Mesodermal cell (in vitro differentiated cells): Measurements from ENCODE around the gene PTPRN2.

Source experiments
- H3K27ac ChIP-seq: 2 replicates; pipeline ENCODE4 v1.7.0; 2013; ENCODE audit warnings: mild to moderate bottlenecking, low read depth, low read length, moderate library complexity; ENCODE audit not compliant: severe bottlenecking
- H3K36me3 ChIP-seq: 2 replicates; pipeline ENCODE4 v1.7.1; 2013; ENCODE audit warnings: mild to moderate bottlenecking, low read length, moderate library complexity; ENCODE audit not compliant: control insufficient read depth, insufficient read depth
- H3K4me1 ChIP-seq: one replicate; pipeline ENCODE4 v1.7.1; 2013; ENCODE audit warnings: mild to moderate bottlenecking, low read length; ENCODE audit not compliant: insufficient read depth, control insufficient read depth, poor library complexity, severe bottlenecking
- H3K4me3 ChIP-seq: 2 replicates; pipeline ENCODE4 v1.7.0; 2013; ENCODE audit warnings: low read length, control low read depth, mild to moderate bottlenecking; ENCODE audit not compliant: insufficient read depth, poor library complexity, severe bottlenecking; ENCODE audit errors: extremely low read depth
- H3K9me3 ChIP-seq: 2 replicates; pipeline ENCODE4 v1.7.1; 2013; ENCODE audit warnings: mild to moderate bottlenecking, low read length, moderate library complexity; ENCODE audit not compliant: control insufficient read depth
- WGBS, 2 experiments: methylation state at CpG; one replicate each; pipeline ENCODE4 v1.1.5; 2013; ENCODE audit warnings: missing lambda C conversion rate in 2 of 2; ENCODE audit not compliant: insufficient coverage in 2 of 2; 5-methylcytosine and 5-hydroxymethylcytosine counted together

The PTPRN2 gene

GRCh38 chr7:158373476-158374133 lies 214.0 kb downstream of the PTPRN2 start:
- Histone ChIP-seq H3K27ac (no peak overlapping the region), H3K4me1 (no peaks in the 10 kb centered on the region), H3K4me3 (no peak overlapping the region), H3K36me3 (no peaks in the 10 kb centered on the region), H3K9me3 (peaks cover 71% of the 10 kb centered on the region)
- 69 to 73% methylated on average over 10 to 13 of the region's 18 CpGs for WGBS, 2 experiments

DNA sequence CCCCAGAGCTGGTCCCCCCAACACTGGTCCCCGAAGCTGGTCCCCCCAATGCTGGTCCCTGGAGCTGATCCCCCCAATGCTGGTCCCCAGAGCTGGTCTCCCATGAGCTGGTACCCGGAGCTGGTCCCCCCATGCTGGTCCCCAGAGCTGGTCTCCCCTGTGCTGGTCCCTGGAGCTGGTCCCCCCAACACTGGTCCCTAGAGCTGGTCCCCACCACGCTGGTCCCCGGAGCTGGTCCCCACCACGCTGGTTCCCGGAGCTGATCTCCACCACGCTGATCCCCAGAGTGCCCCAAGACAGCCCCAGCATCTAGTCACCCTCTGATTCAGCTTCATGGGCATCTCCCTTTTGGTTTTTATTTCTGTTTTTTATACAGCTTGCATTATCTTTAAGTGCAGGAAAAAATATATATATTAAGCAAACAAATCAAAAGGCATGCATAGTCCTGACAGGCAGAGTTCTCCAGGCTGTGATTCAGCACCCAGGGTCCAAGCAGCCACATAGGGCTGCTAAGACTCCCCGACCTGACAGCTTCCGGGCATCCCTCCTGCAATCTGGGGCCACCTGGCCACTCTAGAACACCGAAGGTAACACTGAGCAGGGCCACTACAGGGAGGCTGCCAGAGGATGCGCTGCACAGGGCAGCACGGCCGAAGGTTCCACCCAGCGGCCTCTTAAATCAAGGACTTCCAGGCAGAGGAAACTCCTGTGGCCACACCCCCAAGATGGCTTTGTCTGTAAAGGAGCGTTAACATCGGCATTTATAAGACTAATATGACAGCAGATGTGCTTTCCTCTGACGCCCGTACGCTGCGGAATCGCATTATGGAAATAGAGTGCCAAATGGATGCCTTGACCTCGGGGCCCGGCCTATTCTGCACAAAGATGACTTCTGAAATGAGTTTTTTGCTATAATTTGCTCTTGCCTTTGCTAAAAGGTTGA lies 215.0 kb downstream of the PTPRN2 start:
- H3K4me1 ChIP-seq: no peaks in the 10 kb centered on the region
- H3K36me3 ChIP-seq: no peaks in the 10 kb centered on the region
- H3K9me3 ChIP-seq: peaks cover 76% of the 10 kb centered on the region
- H3K4me3 ChIP-seq: no peak overlapping the region
- WGBS, 2 experiments: 64 to 65% methylated on average over 19 to 21 of the region's 23 CpGs
- H3K27ac ChIP-seq: no peak overlapping the region

DNA sequence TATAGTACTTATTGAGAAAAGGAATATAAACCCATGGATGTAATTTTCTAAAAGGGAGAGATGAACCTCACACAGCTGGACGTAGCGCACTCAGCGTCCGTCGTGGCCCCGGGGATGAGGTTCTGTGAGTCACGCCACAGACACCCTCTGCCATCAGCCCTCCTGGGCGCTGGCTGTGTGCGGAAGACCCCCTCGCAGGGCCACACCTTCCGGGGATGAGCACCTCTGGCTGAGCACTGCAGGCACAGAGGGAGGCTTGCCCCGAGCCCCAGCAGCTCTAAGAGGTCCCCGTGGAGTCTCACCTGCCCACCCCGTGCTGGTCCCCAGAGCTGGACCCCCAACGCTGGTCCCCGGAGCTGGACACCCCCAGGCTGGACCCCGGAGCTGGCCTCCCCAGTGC lies 215.8 kb downstream of the PTPRN2 start:
- H3K36me3 ChIP-seq: no peaks in the 10 kb centered on the region
- H3K4me3 ChIP-seq: no peak overlapping the region
- WGBS, 2 experiments: 74 to 81% methylated on average over 12 to 17 of the region's 17 CpGs
- peaks cover 82% of the 10 kb centered on the region for H3K9me3 ChIP-seq
- no peaks in the 10 kb centered on the region for H3K4me1 ChIP-seq
- no peak overlapping the region for H3K27ac ChIP-seq

DNA sequence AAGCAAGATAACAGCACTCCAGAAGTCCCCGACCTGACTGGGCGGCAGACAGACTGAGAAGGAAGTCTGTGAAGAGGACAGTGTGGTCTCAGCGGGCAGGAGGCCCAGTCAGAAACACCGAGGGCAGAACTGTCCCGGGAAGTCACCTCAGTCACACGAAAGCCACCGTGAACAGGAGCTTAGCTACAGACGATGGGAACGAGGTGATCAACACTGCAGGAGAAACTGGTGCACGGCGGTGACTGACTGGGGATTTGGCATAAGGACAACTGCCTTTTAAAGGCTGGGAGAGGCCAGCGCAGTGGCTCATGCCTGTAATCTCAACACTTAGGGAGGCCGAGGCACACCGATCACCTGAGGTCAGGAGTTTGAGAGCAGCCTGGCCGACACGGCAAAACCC lies 217.8 kb downstream of the PTPRN2 start:
- WGBS, 2 experiments: 76 to 86% methylated on average over 12 to 16 of the region's 16 CpGs
- no peak overlapping the region for H3K27ac ChIP-seq
- no peak overlapping the region for H3K4me3 ChIP-seq
- no peaks in the 10 kb centered on the region for H3K4me1 ChIP-seq
- peaks cover 81% of the 10 kb centered on the region for H3K9me3 ChIP-seq
- no peaks in the 10 kb centered on the region for H3K36me3 ChIP-seq

- H3K9me3 ChIP-seq: peaks cover 81% of the 10 kb centered on the region
- no peak overlapping the region for H3K27ac ChIP-seq
- H3K36me3 ChIP-seq: no peaks in the 10 kb centered on the region
- WGBS, 2 experiments: 57 to 77% methylated on average over 3 of the region's 6 CpGs
- H3K4me1 ChIP-seq: no peaks in the 10 kb centered on the region
- no peak overlapping the region for H3K4me3 ChIP-seq
Measured at GRCh38 chr7:158369290-158369689, 218.3 kb downstream of the PTPRN2 start.

- 44 to 49% methylated on average over 5 to 7 of the region's 7 CpGs for WGBS, 2 experiments
Measured at GRCh38 chr7:158368449-158368848, 219.2 kb downstream of the PTPRN2 start.

DNA sequence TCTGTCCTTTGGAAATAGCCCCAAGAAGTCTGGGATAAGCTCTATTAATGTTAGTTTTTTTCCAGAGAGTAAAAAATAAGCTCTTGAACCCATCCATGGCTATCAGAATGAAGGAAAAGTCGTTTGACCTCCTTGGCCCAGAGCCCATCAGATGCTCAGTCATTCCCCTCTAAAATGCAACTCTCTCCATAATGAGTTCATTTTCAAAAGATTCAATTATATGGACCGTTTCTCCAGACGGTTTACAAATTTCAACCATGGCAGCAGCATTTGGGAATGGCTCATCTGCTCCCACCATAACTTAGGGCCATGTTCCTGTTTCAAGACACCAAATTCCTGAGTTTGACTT lies 220.0 kb downstream of the PTPRN2 start:
- 41 to 48% methylated on average over 3 of the region's 3 CpGs for WGBS, 2 experiments
- H3K4me1 ChIP-seq: no peaks in the 10 kb centered on the region
- H3K4me3 ChIP-seq: no peak overlapping the region
- no peak overlapping the region for H3K27ac ChIP-seq
- H3K9me3 ChIP-seq: peaks cover 84% of the 10 kb centered on the region
- no peaks in the 10 kb centered on the region for H3K36me3 ChIP-seq

More at GRCh38 chr7:158368449-158368848, 219.2 kb downstream of the PTPRN2 start:
- Histone ChIP-seq H3K36me3 (no peaks in the 10 kb centered on the region), H3K9me3 (peaks cover 82% of the 10 kb centered on the region), H3K4me3 (no peak overlapping the region), H3K4me1 (no peaks in the 10 kb centered on the region), H3K27ac (no peak overlapping the region)

GRCh38 chr7:158366916-158367633 lies 220.5 kb downstream of the PTPRN2 start:
- Histone ChIP-seq H3K36me3 (no peaks in the 10 kb centered on the region), H3K4me3 (no peak overlapping the region), H3K4me1 (no peaks in the 10 kb centered on the region), H3K9me3 (peaks cover 85% of the 10 kb centered on the region), H3K27ac (no peak overlapping the region)
- 71 to 82% methylated on average over 16 to 18 of the region's 19 CpGs for WGBS, 2 experiments

GRCh38 chr7:158366346-158366745 lies 221.3 kb downstream of the PTPRN2 start:
- 78 to 85% methylated on average over 13 of the region's 19 CpGs for WGBS, 2 experiments
- H3K4me1 ChIP-seq: no peaks in the 10 kb centered on the region
- H3K4me3 ChIP-seq: no peak overlapping the region
- peaks cover 84% of the 10 kb centered on the region for H3K9me3 ChIP-seq
- H3K27ac ChIP-seq: no peak overlapping the region
- H3K36me3 ChIP-seq: no peaks in the 10 kb centered on the region

DNA sequence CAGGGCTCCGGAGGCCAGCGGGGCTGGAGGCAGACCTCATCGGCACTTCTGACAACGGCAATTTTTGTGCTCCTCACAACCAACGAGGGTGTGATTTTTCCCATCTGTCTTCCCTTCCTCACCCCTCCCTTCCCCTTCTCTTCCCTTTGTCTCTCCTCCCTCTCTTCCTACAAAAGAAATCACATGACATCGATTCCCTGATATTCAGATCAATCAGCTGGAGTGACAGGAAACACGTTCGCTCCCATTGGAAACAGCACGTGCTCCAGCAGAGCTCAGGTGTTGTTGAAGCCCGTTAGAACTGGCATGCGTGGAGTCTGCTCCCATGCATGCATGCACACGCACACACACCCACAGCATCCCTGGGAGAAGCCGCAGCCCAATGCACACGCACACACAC lies 222.4 kb downstream of the PTPRN2 start:
- Histone ChIP-seq H3K4me1 (no peaks in the 10 kb centered on the region), H3K36me3 (no peaks in the 10 kb centered on the region), H3K4me3 (no peak overlapping the region), H3K9me3 (peaks cover 78% of the 10 kb centered on the region), H3K27ac (no peak overlapping the region)
- WGBS, 2 experiments: 73 to 84% methylated on average over 11 to 12 of the region's 14 CpGs
